ENCODE data around the gene TMEM213. TPM values are rescaled to one million over a fixed set of nuclear protein-coding genes. Genes with fewer than 3 reads are reported as not detected.

Gene TMEM213
- total and polyA plus RNA-seq, 2 of the 8 experiments (the other 6 are each of a cell fraction or from before 2014, with no cell fraction given) = 0.21 to 0.67 TPM

- no peak for TF ChIP-seq ATF3 (IDR thresholded peaks at IDR 0.05; ENCODE audit: insufficient read depth, low read depth, low read length)
Measured at GRCh38 chr7:138776166-138776833, 21.5 kb upstream of the TMEM213 start (continued).

All from H1 (cell line).